Neural cell (in vitro differentiated cells): ENCODE measurements around the gene ARL15. TPM values are rescaled to one million over a fixed set of nuclear protein-coding genes. Genes with fewer than 3 reads are reported as not detected.

ENCODE experiments used
- H2AFZ ChIP-seq: fragments of 200-600, 300-800 bp; sonication (generic), shearing (Covaris generic); 2 replicates; pipeline ENCODE4 v1.6.0; 2014; ENCODE audit warnings: low read depth, mild to moderate bottlenecking, antibody characterized with exemption, low read length, moderate library complexity
- H3F3A ChIP-seq: fragments of 200-600 bp; shearing (Covaris generic); 2 replicates; pipeline ENCODE4 v1.6.1; 2016; ENCODE audit warnings: mild to moderate bottlenecking, moderate library complexity, mixed read lengths, antibody characterized with exemption, low read length; ENCODE audit not compliant: insufficient read depth, poor library complexity, severe bottlenecking
- H3K27ac ChIP-seq: fragments of 200-600, 300-800 bp; sonication (generic), shearing (Covaris generic); 2 replicates; pipeline ENCODE4 v1.5.1; 2014; ENCODE audit warnings: mild to moderate bottlenecking, low read length, moderate library complexity
- H3K27me3 ChIP-seq: fragments of 300-800, 200-600 bp; sonication (generic), shearing (Covaris generic); 2 replicates; pipeline ENCODE4 v1.6.0; 2014; ENCODE audit warnings: mild to moderate bottlenecking, low read depth, low read length, moderate library complexity; ENCODE audit not compliant: insufficient read depth
- H3K36me3 ChIP-seq: fragments of 300-800, 200-600 bp; sonication (generic), shearing (Covaris generic); 2 replicates; pipeline ENCODE4 v1.5.1; 2014; ENCODE audit warnings: mild to moderate bottlenecking, antibody characterized with exemption, low read length, moderate library complexity; ENCODE audit not compliant: insufficient read depth
- H3K4me2 ChIP-seq: fragments of 300-800, 200-600 bp; sonication (generic), shearing (Covaris generic); 2 replicates; pipeline ENCODE4 v1.6.0; 2014; ENCODE audit warnings: mild to moderate bottlenecking, low read length
- H3K4me3 ChIP-seq: fragments of 300-800, 200-600 bp; sonication (generic), shearing (Covaris generic); 2 replicates; pipeline ENCODE4 v1.5.1; 2014; ENCODE audit warnings: mild to moderate bottlenecking, low read length, moderate library complexity
- H3K79me2 ChIP-seq: fragments of 200-600 bp; shearing (Covaris generic); replicated peaks from 2 replicates; pipeline ENCODE4 v1.6.0; 2014; ENCODE audit warnings: mild to moderate bottlenecking, low read length, moderate library complexity; ENCODE audit not compliant: insufficient read depth
- H3K9ac ChIP-seq: fragments of 300-800, 200-600 bp; sonication (generic), shearing (Covaris generic); 2 replicates; pipeline ENCODE4 v1.6.1; 2016; ENCODE audit warnings: mild to moderate bottlenecking, low read length, mixed read lengths
- H3K9me2 ChIP-seq: fragments of 200-600 bp; shearing (Covaris generic); 2 replicates; pipeline ENCODE4 v1.6.1; 2016; ENCODE audit warnings: mild to moderate bottlenecking, low read length, mixed read lengths; ENCODE audit not compliant: insufficient read depth
- H3K9me3 ChIP-seq: fragments of 200-600, 300-800 bp; sonication (generic), shearing (Covaris generic); 2 replicates; pipeline ENCODE4 v1.6.1; 2016; ENCODE audit warnings: mild to moderate bottlenecking, mixed run types, low read length, moderate library complexity, mixed read lengths
- H4K20me1 ChIP-seq: fragments of 200-600 bp; shearing (Covaris generic); 2 replicates; pipeline ENCODE4 v1.6.1; 2016; ENCODE audit warnings: mild to moderate bottlenecking, mixed run types; ENCODE audit not compliant: insufficient read depth
- CTCF ChIP-seq: fragments of 450-650 bp; IDR thresholded peaks from 2 replicates; pipeline ENCODE4 v1.5.1; 2014; ENCODE audit warnings: antibody characterized with exemption, mild to moderate bottlenecking, moderate library complexity; ENCODE audit not compliant: poor library complexity, severe bottlenecking
- EP300 ChIP-seq: fragments of 450-650 bp; conservative IDR thresholded peaks from 2 replicates; pipeline ENCODE4 v1.6.1; 2014; ENCODE audit warnings: antibody characterized with exemption, mild to moderate bottlenecking, moderate library complexity; ENCODE audit not compliant: poor library complexity, severe bottlenecking
- EZH2 ChIP-seq: fragments of 200-600, 300-800 bp; shearing (Covaris generic), sonication (generic); IDR thresholded peaks from 2 replicates; pipeline ENCODE4 v1.6.1; 2014; ENCODE audit warnings: antibody characterized with exemption, low read length, borderline replicate concordance, mild to moderate bottlenecking; ENCODE audit not compliant: insufficient read depth, poor library complexity, severe bottlenecking
- MXI1 ChIP-seq: fragments of 450-650 bp; conservative IDR thresholded peaks from 2 replicates; pipeline ENCODE4 v1.6.1; 2014; ENCODE audit warnings: antibody characterized with exemption, mild to moderate bottlenecking; ENCODE audit not compliant: poor library complexity, severe bottlenecking
- POLR2AphosphoS5 ChIP-seq: IDR thresholded peaks from 2 replicates; pipeline ENCODE4 v1.6.1; 2012
- RAD21 ChIP-seq: fragments of 450-650 bp; conservative IDR thresholded peaks from 2 replicates; pipeline ENCODE4 v1.6.1; 2014; ENCODE audit warnings: antibody characterized with exemption, mild to moderate bottlenecking, moderate library complexity
- REST ChIP-seq: IDR thresholded peaks from 2 replicates; pipeline ENCODE4 v1.6.1; 2012; ENCODE audit warnings: borderline replicate concordance
- SMC3 ChIP-seq: fragments of 450-650 bp; conservative IDR thresholded peaks from 2 replicates; pipeline ENCODE4 v1.6.1; 2014; ENCODE audit warnings: antibody characterized with exemption, mild to moderate bottlenecking, moderate library complexity; ENCODE audit not compliant: poor library complexity
- TAF1 ChIP-seq: IDR thresholded peaks from 2 replicates; pipeline ENCODE4 v1.6.1; 2012; ENCODE audit warnings: low read depth
- polyA plus RNA-seq: library from polyadenylated mRNA; depleted of rRNA; stranded (reverse); fragments of >200 nt; gene quantifications from 2 replicates; pipeline ENCODE4 v1.2.3, GENCODE V29; 2014

The ARL15 gene
- polyA plus RNA-seq, 1 donor from 2014 or later: 51.9 TPM

DNA sequence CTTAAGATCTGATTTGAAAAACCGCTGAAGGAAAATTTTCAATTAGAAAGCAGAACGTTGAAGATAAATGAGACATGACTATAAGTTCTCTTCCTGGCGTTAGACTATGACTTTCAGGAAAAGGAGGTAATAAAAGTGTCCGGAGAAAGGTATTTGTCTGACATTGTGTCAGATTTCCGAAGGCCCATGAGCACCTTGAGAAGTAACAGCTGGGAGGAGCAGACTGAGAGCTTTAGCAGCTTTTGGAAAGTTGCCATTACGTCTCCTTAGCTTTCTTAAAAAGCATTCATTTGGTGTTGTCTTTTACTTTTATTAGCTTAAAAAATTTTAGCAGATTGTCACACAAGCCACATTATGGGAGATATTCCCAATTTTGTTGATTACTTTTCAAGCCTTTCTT, 386.4 kb downstream of the ARL15 start:
- no peak overlapping the region for H3K4me3 ChIP-seq
- H3K27me3 ChIP-seq: no peaks in the 10 kb centered on the region
- H4K20me1 ChIP-seq: no peaks in the 10 kb centered on the region
- TF ChIP-seq TAF1 (no peak), MXI1 (no peak), SMC3 (no peak), EP300 (no peak), RAD21 (no peak), POLR2AphosphoS5 (no peak), CTCF (no peak), REST (no peak), EZH2 (no peak)
- H3K9ac ChIP-seq: no peak overlapping the region
- H3K4me2 ChIP-seq: no peak overlapping the region
- H3K36me3 ChIP-seq: no peaks in the 10 kb centered on the region
- no peak overlapping the region for H3K27ac ChIP-seq
- H3K79me2 ChIP-seq: no peaks in the 10 kb centered on the region
- H3K9me2 ChIP-seq: no peaks in the 10 kb centered on the region
- H2AFZ ChIP-seq: no peak overlapping the region
- H3F3A ChIP-seq: no peaks in the 10 kb centered on the region
- no peaks in the 10 kb centered on the region for H3K9me3 ChIP-seq

GRCh38 chr5:53922508-53923498, 387.6 kb downstream of the ARL15 start:
- H3K27me3 ChIP-seq: no peaks in the 10 kb centered on the region
- no peak overlapping the region for H3K4me2 ChIP-seq
- no peak for TF ChIP-seq REST
- no peak for TF ChIP-seq EP300
- no peak for TF ChIP-seq MXI1
- no peak for TF ChIP-seq SMC3
- no peak for TF ChIP-seq EZH2
- no peak for TF ChIP-seq RAD21
- no peak for TF ChIP-seq TAF1
- H3K9me3 ChIP-seq: no peaks in the 10 kb centered on the region
- H2AFZ ChIP-seq: no peak overlapping the region
- H3F3A ChIP-seq: no peaks in the 10 kb centered on the region
- H3K27ac ChIP-seq: no peak overlapping the region
- no peak overlapping the region for H3K4me3 ChIP-seq
- no peak overlapping the region for H3K9ac ChIP-seq
- H3K9me2 ChIP-seq: no peaks in the 10 kb centered on the region
- H3K36me3 ChIP-seq: no peaks in the 10 kb centered on the region
- H4K20me1 ChIP-seq: no peaks in the 10 kb centered on the region
- no peaks in the 10 kb centered on the region for H3K79me2 ChIP-seq
